HG02870 (cell line): Measurements from ENCODE around the gene PLK1.
A peak's percentile ranks its signal among the peaks of the same experiment; 100 is the strongest.
"Not testable (repeated sequence)": the region's sequence is repeated elsewhere in the genome, so short reads cannot be mapped to it uniquely, and the experiment has no call there.

Source experiments
- ATAC-seq: cut with Tn5 transposase; IDR thresholded peaks from one replicate; pipeline ENCODE4 v1.9.1; 2021; ENCODE audit warnings: mild to moderate bottlenecking, moderate library complexity; ENCODE audit not compliant: unreplicated experiment

The PLK1 gene

DNA sequence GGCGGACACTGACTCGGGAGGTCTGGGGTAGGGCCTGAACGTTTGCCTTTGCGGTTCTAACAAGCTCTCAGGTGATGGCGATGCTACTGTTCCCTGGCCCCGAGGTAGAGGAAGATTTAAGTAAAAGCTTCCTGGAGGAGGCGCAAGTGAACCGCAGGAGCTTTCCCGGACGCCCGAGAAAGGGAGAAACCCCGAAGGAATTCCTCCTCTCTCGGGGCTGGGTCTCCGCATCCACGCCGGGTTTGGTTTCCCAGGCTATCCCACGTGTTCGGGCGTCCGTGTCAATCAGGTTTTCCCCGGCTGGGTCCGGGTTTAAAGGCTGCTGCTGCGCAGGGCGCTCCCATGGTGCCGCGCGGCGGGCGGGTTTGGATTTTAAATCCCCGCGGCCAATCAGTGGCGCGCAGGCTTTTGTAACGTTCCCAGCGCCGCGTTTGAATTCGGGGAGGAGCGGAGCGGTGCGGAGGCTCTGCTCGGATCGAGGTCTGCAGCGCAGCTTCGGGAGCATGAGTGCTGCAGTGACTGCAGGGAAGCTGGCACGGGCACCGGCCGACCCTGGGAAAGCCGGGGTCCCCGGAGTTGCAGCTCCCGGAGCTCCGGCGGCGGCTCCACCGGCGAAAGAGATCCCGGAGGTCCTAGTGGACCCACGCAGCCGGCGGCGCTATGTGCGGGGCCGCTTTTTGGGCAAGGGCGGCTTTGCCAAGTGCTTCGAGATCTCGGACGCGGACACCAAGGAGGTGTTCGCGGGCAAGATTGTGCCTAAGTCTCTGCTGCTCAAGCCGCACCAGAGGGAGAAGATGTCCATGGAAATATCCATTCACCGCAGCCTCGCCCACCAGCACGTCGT lies at the start of gene PLK1:
TSS of gene PLK1 (plus strand) at position 460 of the 844 bp plus-strand sequence. CDS start at position 504, 44 bp downstream.
- peak; percentile 85 for ATAC-seq

DNA sequence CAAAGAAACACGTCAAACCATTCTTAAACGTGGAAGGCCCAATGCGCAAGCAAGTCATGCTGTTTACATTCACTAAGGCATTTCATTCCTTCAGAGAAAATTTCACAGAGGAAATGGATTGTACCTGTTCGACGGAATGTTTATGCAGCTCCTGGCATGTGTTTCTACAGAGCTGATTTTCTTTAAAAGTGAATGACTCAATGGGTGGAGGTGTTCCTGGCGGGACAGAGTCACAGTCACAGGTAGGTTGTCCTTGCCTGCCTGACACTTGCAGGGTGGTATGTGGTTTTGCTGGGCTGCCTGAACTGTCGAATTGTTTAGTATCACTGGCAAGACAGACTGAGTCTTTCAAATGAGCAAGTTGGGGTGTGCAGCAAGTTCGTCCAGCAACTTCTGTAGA lies 49.2 kb upstream of the PLK1 start:
- ATAC-seq = no peak

- not testable (repeated sequence) for ATAC-seq
These were observed 46.8 kb upstream of the PLK1 start for GRCh38 chr16:23631874-23632273.

GRCh38 chr16:23634461-23635036 lies 44.1 kb upstream of the PLK1 start:
- no peak for ATAC-seq

DNA sequence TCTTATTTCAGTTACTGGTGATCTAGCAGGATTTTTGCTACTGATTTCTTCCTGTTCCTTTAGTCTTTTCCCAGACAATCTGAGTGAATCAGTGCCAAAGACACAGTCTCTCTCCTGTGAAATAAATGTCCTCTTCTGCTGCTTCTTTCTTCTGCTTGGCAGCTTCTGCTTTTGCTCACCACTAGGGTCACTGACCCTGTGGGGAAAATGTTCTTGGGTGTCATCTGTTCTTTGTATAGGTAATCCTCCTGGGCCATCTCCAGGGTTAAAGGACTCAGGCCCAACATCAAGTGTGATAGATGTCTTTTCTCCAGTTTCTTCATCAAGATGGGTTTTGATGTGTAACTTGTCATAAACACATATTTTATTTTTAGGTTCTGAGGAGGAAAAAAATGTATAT lies 42.7 kb upstream of the PLK1 start:
- ATAC-seq = no peak

DNA sequence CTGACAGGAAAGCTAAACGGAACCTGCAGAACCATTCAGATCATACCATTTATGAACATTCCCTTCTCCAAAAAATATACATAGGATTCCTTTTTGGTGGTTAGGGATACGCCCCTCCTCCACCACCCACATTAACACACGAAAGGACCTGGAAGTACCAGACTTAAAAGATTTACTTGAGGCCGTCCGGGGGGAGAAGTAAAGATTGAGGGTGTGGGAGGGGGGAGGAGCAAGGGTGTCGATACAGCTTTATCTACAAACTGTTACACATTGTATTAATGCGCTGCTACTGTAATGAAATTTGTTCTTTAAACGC lies 38.1 kb upstream of the PLK1 start:
- no peak for ATAC-seq

DNA sequence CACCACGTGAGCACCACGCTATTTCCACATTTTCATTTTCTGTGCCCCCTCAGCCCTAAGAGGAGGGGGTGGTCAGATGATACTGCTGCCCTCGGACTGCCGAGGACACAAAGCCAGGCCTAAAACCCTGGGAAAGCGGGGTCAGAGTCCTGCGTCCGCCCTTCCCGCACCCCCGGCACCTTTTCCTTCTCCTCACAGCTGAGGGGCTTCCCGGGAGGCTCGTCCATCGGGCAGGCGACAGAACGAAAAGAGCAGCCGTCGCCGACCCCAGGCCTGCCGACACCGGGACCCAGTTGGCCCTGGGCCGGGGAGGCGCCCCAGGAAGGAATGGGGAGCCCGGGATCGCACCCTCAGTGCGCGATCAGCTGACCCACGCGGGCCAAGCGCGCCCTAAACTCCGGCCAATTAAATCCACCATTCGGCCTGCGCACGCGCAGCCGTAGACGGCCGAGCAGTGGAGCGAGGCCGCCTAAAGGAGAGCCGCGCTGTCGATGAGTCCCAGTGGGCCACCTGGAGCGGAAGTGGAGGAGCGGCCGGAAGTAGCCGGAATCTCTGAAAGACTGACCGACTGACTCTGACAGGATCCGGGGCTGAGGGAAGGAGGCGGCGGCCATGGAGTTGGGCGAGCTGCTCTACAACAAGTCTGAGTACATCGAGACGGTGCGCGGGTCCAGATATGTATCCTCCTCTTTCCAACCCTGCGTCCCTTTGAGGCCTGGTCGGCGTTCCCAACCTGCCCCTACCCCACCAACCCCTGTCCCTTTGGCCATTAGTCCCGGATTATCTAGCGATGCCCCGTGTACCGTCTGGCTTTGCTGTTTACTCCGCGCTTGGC lies 37.5 kb upstream of the PLK1 start, which contains the start of the genes DCTN5 and PALB2:
TSS of gene DCTN5 (plus strand) at position 536 of the 835 bp plus-strand sequence. CDS start at position 613, 77 bp downstream.
TSS of gene PALB2 (minus strand) at position 380 of the 835 bp plus-strand sequence. CDS start at position 227, 153 bp downstream.
- ATAC-seq = peak; percentile 92

- ATAC-seq = no peak
These were observed 36.4 kb upstream of the PLK1 start for GRCh38 chr16:23642246-23642774.

DNA sequence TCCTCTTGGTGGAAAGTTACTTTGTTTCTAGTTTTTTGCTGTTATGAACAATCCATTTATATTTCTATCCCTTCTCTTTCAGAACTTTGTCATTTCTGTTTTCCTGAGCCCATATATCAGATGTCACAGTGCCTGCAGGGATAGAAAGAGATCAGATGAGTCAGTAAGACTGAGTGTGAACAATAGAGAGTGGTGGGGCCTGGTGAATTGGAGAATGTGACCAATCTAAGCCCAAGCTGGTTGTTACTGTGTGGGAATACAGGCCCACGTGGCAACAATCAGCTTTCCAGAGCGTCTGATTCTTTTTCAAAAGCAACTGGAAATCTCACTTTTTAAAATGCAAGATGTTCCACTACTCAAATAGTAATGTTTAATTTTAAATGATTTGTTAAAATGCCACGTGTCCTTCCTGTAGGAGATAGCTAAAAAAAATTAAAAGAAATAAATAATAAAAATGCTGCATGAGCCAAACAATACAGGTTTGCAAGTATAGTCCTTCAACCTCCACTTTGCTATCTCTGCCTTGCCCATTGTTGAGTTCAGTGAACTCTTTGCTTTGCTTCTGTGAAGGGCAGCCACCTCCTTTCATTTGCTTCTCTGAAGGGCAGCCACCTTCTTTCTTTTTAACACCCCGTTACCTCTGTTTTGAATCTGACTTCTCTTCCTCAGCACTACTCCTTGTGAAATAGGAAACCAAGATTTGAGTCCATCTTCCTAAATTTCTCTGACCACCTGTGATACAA lies 27.8 kb upstream of the PLK1 start:
- ATAC-seq = no peak

DNA sequence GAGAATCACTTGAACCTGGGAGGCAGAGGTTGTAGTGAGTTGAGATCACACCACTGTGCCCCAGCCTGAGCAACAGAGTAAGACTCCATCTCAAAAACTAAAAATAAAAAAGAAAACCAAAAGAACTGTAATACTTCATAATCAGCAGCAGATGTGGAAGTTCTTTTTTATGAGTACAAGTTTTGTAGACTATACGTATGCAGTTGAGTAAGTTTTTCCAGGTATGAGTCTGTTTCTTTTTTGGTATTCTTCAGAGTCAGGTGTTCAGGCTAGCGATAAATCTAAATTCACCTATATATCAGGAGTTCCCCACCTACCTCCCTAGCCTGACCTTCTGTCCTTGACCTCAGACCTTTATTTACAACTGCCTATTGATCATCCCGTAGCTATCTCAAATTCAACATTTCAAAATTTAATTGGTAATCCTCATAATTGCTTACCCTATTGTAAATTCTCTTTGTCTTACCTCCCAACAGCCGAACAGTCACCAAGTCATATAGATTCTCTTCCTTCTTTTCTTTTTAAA lies 26.7 kb upstream of the PLK1 start:
- peak; percentile 57 for ATAC-seq

DNA sequence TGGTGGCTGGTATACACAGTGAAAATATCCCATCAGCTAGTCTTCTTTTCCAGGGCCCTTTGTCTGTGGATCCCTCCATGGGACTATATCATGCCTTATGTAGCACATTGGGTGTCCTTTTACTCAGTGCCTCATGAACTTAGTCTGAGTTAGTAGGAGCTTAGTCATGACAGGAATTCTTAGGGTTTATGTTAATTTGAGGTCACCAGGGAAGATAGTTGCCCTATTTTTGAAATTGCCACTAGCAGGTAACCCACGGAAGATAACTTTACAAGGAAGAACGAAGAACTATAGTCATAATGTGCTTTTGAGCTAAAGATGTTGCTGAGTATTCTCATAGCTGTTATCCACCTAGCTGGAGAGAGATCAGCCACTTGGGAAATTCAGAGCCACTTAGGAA lies 14.8 kb upstream of the PLK1 start:
- no peak for ATAC-seq

GRCh38 chr16:23666571-23667354 lies 11.9 kb upstream of the PLK1 start:
- ATAC-seq = no peak

DNA sequence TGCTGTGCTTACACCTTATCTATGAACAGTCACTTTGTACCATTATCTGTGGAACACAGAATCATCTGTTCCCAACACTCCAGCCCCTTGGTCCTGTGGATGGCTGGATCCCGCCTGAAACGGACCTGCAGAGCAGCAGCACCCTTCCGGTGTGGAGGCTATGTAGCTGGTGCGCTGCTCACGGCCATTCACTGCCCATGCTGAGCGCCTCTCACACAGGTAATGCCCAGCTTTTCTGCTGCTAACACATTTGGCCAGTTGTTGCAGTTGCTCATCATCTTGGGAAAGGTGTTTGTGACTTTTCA lies 11.4 kb upstream of the PLK1 start:
- no peak for ATAC-seq

GRCh38 chr16:23668225-23668624 lies 10.5 kb upstream of the PLK1 start:
- no peak for ATAC-seq

DNA sequence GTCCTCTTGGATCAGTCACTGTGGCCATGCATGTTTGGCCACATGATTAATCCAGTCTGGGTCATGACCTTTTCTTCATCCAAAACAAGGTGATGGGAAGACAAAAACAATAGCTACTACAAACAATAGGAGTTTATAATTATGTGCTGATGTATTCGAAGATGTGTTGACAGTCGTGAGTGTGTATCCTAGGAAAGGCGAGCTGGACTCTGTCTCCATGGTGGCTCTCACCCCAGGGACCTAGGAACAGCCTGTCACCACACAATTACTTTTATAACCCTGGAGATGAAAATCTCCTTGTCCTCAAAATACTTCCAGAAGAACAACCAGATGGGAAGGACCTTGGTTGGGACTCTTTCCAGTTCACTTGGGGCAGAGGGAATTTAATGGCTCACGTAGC lies 9.8 kb upstream of the PLK1 start:
- no peak for ATAC-seq

GRCh38 chr16:23670137-23670776 lies 8.4 kb upstream of the PLK1 start:
- ATAC-seq = peak; percentile 96

DNA sequence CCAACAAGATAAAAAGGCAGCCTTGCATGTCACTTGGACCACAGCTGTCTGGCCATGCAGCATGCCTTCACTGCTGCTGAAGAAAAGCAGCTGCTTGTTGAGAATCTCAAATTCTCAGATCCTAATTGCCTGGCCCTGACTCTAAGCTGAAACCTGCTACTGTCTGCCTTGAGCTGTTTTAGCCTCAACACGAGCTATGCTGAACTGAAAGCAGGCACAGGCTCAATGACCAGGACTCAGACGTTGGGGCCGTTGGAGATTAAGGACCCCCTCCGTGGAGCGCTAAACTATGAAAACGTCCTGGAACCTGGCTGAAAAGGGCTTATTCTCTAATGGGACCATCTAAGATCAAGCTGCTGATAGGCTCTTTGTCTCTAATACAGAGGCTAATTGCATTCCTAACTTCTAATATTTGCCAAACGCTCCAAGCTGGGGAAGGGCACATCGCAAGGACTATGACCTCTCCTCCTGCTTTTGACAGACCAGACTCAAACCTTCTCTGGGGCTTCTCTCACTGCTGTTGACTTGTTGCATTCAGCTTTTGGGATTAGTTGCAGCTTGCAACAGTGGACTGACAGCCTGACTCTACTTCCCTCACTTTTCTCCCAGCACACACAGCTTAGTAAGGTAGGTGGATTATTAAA lies 4.6 kb upstream of the PLK1 start:
- no peak for ATAC-seq

GRCh38 chr16:23676924-23677480 lies 1.7 kb upstream of the PLK1 start:
- ATAC-seq = no peak
